K562 (cell line): ENCODE measurements around the gene PRR7. TPM values are rescaled to one million over a fixed set of nuclear protein-coding genes. Genes with fewer than 3 reads are reported as not detected.

Experiments used
- GTF3C2 ChIP-seq: IDR thresholded peaks from 3 replicates; pipeline ENCODE4 v1.6.1; 2011; ENCODE audit warnings: borderline replicate concordance, mild to moderate bottlenecking, moderate library complexity; ENCODE audit not compliant: insufficient read length; ENCODE audit errors: extremely low read depth
- HDGF ChIP-seq: fragments of 450-650 bp; IDR thresholded peaks from 2 replicates; pipeline ENCODE4 v1.6.1; 2016
- HNRNPK ChIP-seq: fragments of 200-400 bp; formaldehyde crosslinking; IDR thresholded peaks from one replicate; pipeline ENCODE4 v1.6.1; 2018; ENCODE audit warnings: mild to moderate bottlenecking, low read depth, low read length; ENCODE audit not compliant: poor library complexity, severe bottlenecking
- KDM2B ChIP-seq: fragments of 250-450 bp; sonication (Bioruptor Pico); IDR thresholded peaks from 2 replicates; pipeline ENCODE4 v1.8.0; 2021; ENCODE audit warnings: mild to moderate bottlenecking, moderate library complexity
- NR2C2 ChIP-seq, 2 experiments: fragments of 200-800 bp in 1 of 2; sonication (Bioruptor generic) in 1 of 2; sonication (generic) in 1 of 2; formaldehyde crosslinking in 1 of 2; IDR thresholded peaks; 2 replicates each; pipeline versions ENCODE4 v1.6.1 to v1.8.0; 2016 to 2022; ENCODE audit warnings: mild to moderate bottlenecking in 1 of 2, missing compliant biosample characterization in 1 of 2, missing genetic modification characterization in 1 of 2, missing genetic modification reagents in 1 of 2
- PHB ChIP-seq: fragments of 250-450 bp; sonication (Bioruptor Pico); IDR thresholded peaks from 2 replicates; pipeline ENCODE4 v1.5.0; 2021
- SMAD4 ChIP-seq: fragments of 250-450 bp; sonication (Bioruptor Pico); conservative IDR thresholded peaks from 2 replicates; pipeline ENCODE4 v1.8.0; 2021; ENCODE audit warnings: inconsistent platforms, mild to moderate bottlenecking, moderate library complexity
- UBTF ChIP-seq, 2 experiments: IDR thresholded peaks; 2 replicates each; pipeline ENCODE4 v1.6.1; 2012; ENCODE audit warnings: improper control_type of control experiment in 2 of 2, low read depth in 2 of 2, low read length in 2 of 2, borderline replicate concordance in 1 of 2
- WHSC1 ChIP-seq: IDR thresholded peaks from one replicate; pipeline ENCODE4 v1.6.1; 2012; ENCODE audit warnings: low read length, control low read depth, inconsistent platforms
- ZBTB12 ChIP-seq: fragments of 250-450 bp; sonication (Bioruptor Pico); IDR thresholded peaks from 2 replicates; pipeline ENCODE4 v1.4.0; 2020
- ZNF184 ChIP-seq: sonication (generic); formaldehyde crosslinking; IDR thresholded peaks from 2 replicates; pipeline ENCODE4 v1.5.0; 2020; ENCODE audit warnings: missing genetic modification reagents
- ZNF609 ChIP-seq: sonication (generic); formaldehyde crosslinking; IDR thresholded peaks from 2 replicates; pipeline ENCODE4 v1.8.1; 2023; ENCODE audit warnings: missing genetic modification reagents, mild to moderate bottlenecking, borderline replicate concordance
- ZNF696 ChIP-seq: fragments of 250-450 bp; sonication (Bioruptor Pico); conservative IDR thresholded peaks from 2 replicates; pipeline ENCODE4 v1.4.0; 2020; ENCODE audit warnings: mild to moderate bottlenecking, moderate library complexity
- polyA plus RNA-seq, 8 experiments: library from polyadenylated mRNA; depleted of rRNA in 4 of 8; stranded (reverse) in 5 of 8; unstranded in 3 of 8; fragments of >200 nt; fragmentation: Nextera tagmentation in 2 of 8; fragmentation: Illumina TruSeq in 1 of 8; extraction: Ambion mirVana in 2 of 8; extraction: Trizol in 1 of 8; gene quantifications; 2 replicates each; pipeline versions ENCODE4 v1.2.1 to v1.2.3, GENCODE V29; 2011 to 2014; ENCODE audit warnings: inconsistent platforms in 1 of 8, missing spikeins in 1 of 8
- total RNA-seq, 7 experiments: library from RNA; depleted of rRNA in 6 of 7; stranded (reverse); fragments of >200 nt in 6 of 7; fragmentation: Illumina TruSeq in 2 of 7; extraction: Trizol in 2 of 7; gene quantifications; 2 replicates each; pipeline versions ENCODE4 v1.2.1 to v1.2.3, GENCODE V29; 2011 to 2021; ENCODE audit warnings: low replicate concordance in 1 of 7

Gene PRR7
- total and polyA plus RNA-seq, 9 of the 15 experiments (the other 6 are each of a cell fraction or from before 2014, with no cell fraction given), result 0.80 to 11.3 (median 10.4) TPM; not detected in 4

GRCh38 chr5:177478711-177479646 is 32.4 kb downstream of the PRR7 start (continued):
- no peak for TF ChIP-seq ZNF609 (CRISPR knock-in tag)
- TF ChIP-seq ZNF696 (CRISPR knock-in tag), result no peak
- no peak for TF ChIP-seq PHB (CRISPR knock-in tag)
- TF ChIP-seq NR2C2 (CRISPR knock-in tag; IDR thresholded peaks at IDR 0.05), result no peak
- TF ChIP-seq NR2C2 (tag; IDR thresholded peaks at IDR 0.05), result peak; percentile 78
- no peak for TF ChIP-seq UBTF (IDR thresholded peaks at IDR 0.05; ENCODE audit: borderline replicate concordance in 1 of 2, low read depth in 2 of 2, low read length in 2 of 2)
- peak; percentile 93 for TF ChIP-seq SMAD4
- no peak for TF ChIP-seq WHSC1
- no peak for TF ChIP-seq ZNF184
- TF ChIP-seq ZBTB12, result no peak
- TF ChIP-seq KDM2B (CRISPR knock-in tag), result no peak
- TF ChIP-seq HNRNPK, result no peak
- no peak for TF ChIP-seq HDGF
- TF ChIP-seq GTF3C2, result no peak
